HG03354 (cell line): ENCODE data around the gene CXCL14.

Experiments
- ATAC-seq: cut with Tn5 transposase; IDR thresholded peaks from one replicate; pipeline ENCODE4 v1.9.1; 2021; ENCODE audit warnings: mild to moderate bottlenecking; ENCODE audit not compliant: unreplicated experiment, poor library complexity, severe bottlenecking

Gene CXCL14

GRCh38 chr5:135598691-135599395 lies 20.1 kb upstream of the CXCL14 start:
- ATAC-seq: no peak

- ATAC-seq: no peak
Observed at GRCh38 chr5:135596788-135597187, 18.0 kb upstream of the CXCL14 start.

GRCh38 chr5:135596157-135596763 lies 17.5 kb upstream of the CXCL14 start:
- ATAC-seq: no peak

- ATAC-seq: no peak
Observed at GRCh38 chr5:135594416-135594960, 15.7 kb upstream of the CXCL14 start.

- ATAC-seq: no peak
Observed at GRCh38 chr5:135593886-135594285, 15.1 kb upstream of the CXCL14 start.

- no peak for ATAC-seq
Observed at GRCh38 chr5:135593141-135593540, 14.3 kb upstream of the CXCL14 start.

- ATAC-seq: no peak
Observed at GRCh38 chr5:135592312-135593045, 13.7 kb upstream of the CXCL14 start.

- no peak for ATAC-seq
Observed at GRCh38 chr5:135591277-135591676, 12.5 kb upstream of the CXCL14 start.

- ATAC-seq: no peak
Observed at GRCh38 chr5:135589152-135589551, 10.4 kb upstream of the CXCL14 start.

GRCh38 chr5:135587721-135588663 lies 9.2 kb upstream of the CXCL14 start:
- ATAC-seq: no peak

GRCh38 chr5:135584918-135585317 lies 6.1 kb upstream of the CXCL14 start:
- ATAC-seq: no peak

- no peak for ATAC-seq
Observed at GRCh38 chr5:135584276-135584675, 5.5 kb upstream of the CXCL14 start.

GRCh38 chr5:135582099-135582781 lies 3.4 kb upstream of the CXCL14 start:
- ATAC-seq: no peak

GRCh38 chr5:135578305-135578684 lies 496 bp downstream of the CXCL14 start:
- ATAC-seq: no peak

GRCh38 chr5:135577421-135577820 lies 1.4 kb downstream of the CXCL14 start:
- no peak for ATAC-seq

- no peak for ATAC-seq
Observed at GRCh38 chr5:135576075-135576599, 2.7 kb downstream of the CXCL14 start.

GRCh38 chr5:135574493-135574892 lies 4.3 kb downstream of the CXCL14 start:
- ATAC-seq: no peak

GRCh38 chr5:135571902-135572301 lies 6.9 kb downstream of the CXCL14 start:
- ATAC-seq: no peak

GRCh38 chr5:135571066-135571609 lies 7.7 kb downstream of the CXCL14 start:
- no peak for ATAC-seq
